Effector memory CD8-positive, alpha-beta T cell (primary cell): ENCODE data around the gene SRGAP3.

ENCODE experiments used
- ATAC-seq: fragments of 150-1000 bp; cut with Tn5 transposase; replicated peaks from 2 replicates; pipeline ENCODE4 v1.10.0; 2021; ENCODE audit warnings: mild to moderate bottlenecking, moderate library complexity
- DNase-seq, 3 experiments: peaks; one replicate each; pipeline ENCODE4 v3.0.0; 2021
- H3K27ac Mint-ChIP-seq, 2 donors: one replicate each; pipeline ENCODE4 v1.8.0; 2022; ENCODE audit warnings: mild to moderate bottlenecking in 2 of 2, mixed read lengths in 2 of 2, moderate library complexity in 2 of 2
- H3K27me3 Mint-ChIP-seq, 2 donors: one replicate each; pipeline ENCODE4 v1.8.0; 2022; ENCODE audit warnings: mixed read lengths in 2 of 2
- H3K36me3 Mint-ChIP-seq: one replicate; pipeline ENCODE4 v1.8.0; 2022; ENCODE audit warnings: mild to moderate bottlenecking, moderate library complexity, mixed read lengths; ENCODE audit not compliant: insufficient read depth
- H3K4me1 Mint-ChIP-seq, 2 donors: one replicate each; pipeline ENCODE4 v1.8.0; 2022; ENCODE audit warnings: low read depth in 2 of 2, mixed read lengths in 2 of 2
- H3K4me3 Mint-ChIP-seq, 2 donors: one replicate each; pipeline ENCODE4 v1.8.0; 2022; ENCODE audit warnings: mild to moderate bottlenecking in 2 of 2, mixed read lengths in 2 of 2, moderate library complexity in 2 of 2
- H3K9me3 Mint-ChIP-seq, 2 donors: one replicate each; pipeline ENCODE4 v1.8.0; 2022; ENCODE audit warnings: mixed read lengths in 2 of 2

Gene SRGAP3

GRCh38 chr3:9278085-9278484, 28.6 kb upstream of the SRGAP3 start:
- no peaks in the 10 kb centered on the region for H3K9me3 Mint-ChIP-seq
- H3K4me3 Mint-ChIP-seq: no peak overlapping the region
- DNase-seq (no peak), ATAC-seq (no peak)
- peaks cover 28 to 38% of the 10 kb centered on the region in 2 donors for H3K27me3 Mint-ChIP-seq
- no peaks in the 10 kb centered on the region for H3K4me1 Mint-ChIP-seq
- H3K36me3 Mint-ChIP-seq: no peaks in the 10 kb centered on the region
- H3K27ac Mint-ChIP-seq: no peak overlapping the region

GRCh38 chr3:9276761-9277370, 27.4 kb upstream of the SRGAP3 start:
- H3K9me3 Mint-ChIP-seq: no peaks in the 10 kb centered on the region
- no peak overlapping the region for H3K4me3 Mint-ChIP-seq
- H3K27ac Mint-ChIP-seq: no peak overlapping the region
- H3K36me3 Mint-ChIP-seq: no peaks in the 10 kb centered on the region
- ATAC-seq (no peak), DNase-seq (no peak)
- H3K4me1 Mint-ChIP-seq: no peaks in the 10 kb centered on the region
- peaks cover 30 to 50% of the 10 kb centered on the region in 2 donors for H3K27me3 Mint-ChIP-seq

- Mint-ChIP-seq H3K36me3 (no peaks in the 10 kb centered on the region), H3K4me3 (no peak overlapping the region), H3K27me3 (peaks cover 36 to 54% of the 10 kb centered on the region in 2 donors)
Measured at GRCh38 chr3:9271903-9272302, 22.5 kb upstream of the SRGAP3 start.

GRCh38 chr3:9270704-9271103, 21.3 kb upstream of the SRGAP3 start:
- Mint-ChIP-seq H3K9me3 (no peaks in the 10 kb centered on the region), H3K36me3 (peaks cover 2% of the 10 kb centered on the region), H3K4me1 (no peaks in the 10 kb centered on the region), H3K4me3 (no peak overlapping the region), H3K27me3 (peaks cover 25 to 54% of the 10 kb centered on the region in 2 donors), H3K27ac (no peak overlapping the region)
- DNase-seq (no peak), ATAC-seq (no peak)

More at GRCh38 chr3:9271903-9272302, 22.5 kb upstream of the SRGAP3 start:
- no peak for DNase-seq
- no peaks in the 10 kb centered on the region for H3K4me1 Mint-ChIP-seq
- H3K27ac Mint-ChIP-seq: no peak overlapping the region
- H3K9me3 Mint-ChIP-seq: no peaks in the 10 kb centered on the region
- no peak for ATAC-seq

GRCh38 chr3:9266716-9267115, 17.3 kb upstream of the SRGAP3 start:
- Mint-ChIP-seq H3K27ac (no peak overlapping the region), H3K36me3 (peaks cover 2% of the 10 kb centered on the region), H3K27me3 (peaks cover 5 to 17% of the 10 kb centered on the region in 2 donors), H3K4me3 (no peak overlapping the region), H3K4me1 (no peaks in the 10 kb centered on the region), H3K9me3 (no peaks in the 10 kb centered on the region)
- DNase-seq (no peak), ATAC-seq (no peak)

- ATAC-seq (no peak), DNase-seq (no peak)
- Mint-ChIP-seq H3K9me3 (no peaks in the 10 kb centered on the region), H3K27ac (no peak overlapping the region), H3K4me3 (no peak overlapping the region), H3K36me3 (no peaks in the 10 kb centered on the region), H3K4me1 (no peaks in the 10 kb centered on the region), H3K27me3 (peaks cover 17 to 23% of the 10 kb centered on the region in 2 donors)
Measured at GRCh38 chr3:9260305-9260704, 10.9 kb upstream of the SRGAP3 start.

GRCh38 chr3:9257092-9257491, 7.6 kb upstream of the SRGAP3 start:
- DNase-seq: no peak
- no peaks in the 10 kb centered on the region for H3K4me1 Mint-ChIP-seq
- no peaks in the 10 kb centered on the region for H3K9me3 Mint-ChIP-seq
- no peaks in the 10 kb centered on the region for H3K36me3 Mint-ChIP-seq
- no peak overlapping the region for H3K4me3 Mint-ChIP-seq
- H3K27ac Mint-ChIP-seq: no peak overlapping the region
- H3K27me3 Mint-ChIP-seq: peaks cover 37 to 43% of the 10 kb centered on the region in 2 donors
- ATAC-seq: no peak

- no peaks in the 10 kb centered on the region for H3K36me3 Mint-ChIP-seq
- no peaks in the 10 kb centered on the region for H3K9me3 Mint-ChIP-seq
- no peak overlapping the region for H3K27ac Mint-ChIP-seq
- DNase-seq (no peak), ATAC-seq (no peak)
- H3K4me3 Mint-ChIP-seq: no peak overlapping the region
- H3K4me1 Mint-ChIP-seq: no peaks in the 10 kb centered on the region
- H3K27me3 Mint-ChIP-seq: peaks cover 39 to 48% of the 10 kb centered on the region in 2 donors
Measured at GRCh38 chr3:9255976-9256375, 6.5 kb upstream of the SRGAP3 start.

- Mint-ChIP-seq H3K9me3 (no peaks in the 10 kb centered on the region), H3K27ac (no peak overlapping the region), H3K4me3 (no peak overlapping the region), H3K36me3 (no peaks in the 10 kb centered on the region), H3K27me3 (peaks cover 41 to 48% of the 10 kb centered on the region in 2 donors), H3K4me1 (peaks cover 1 to 2% of the 10 kb centered on the region in 2 donors)
- ATAC-seq: no peak
- no peak for DNase-seq
Measured at GRCh38 chr3:9254764-9255163, 5.3 kb upstream of the SRGAP3 start.

GRCh38 chr3:9253327-9253726, 3.9 kb upstream of the SRGAP3 start:
- no peak overlapping the region for H3K27ac Mint-ChIP-seq
- H3K36me3 Mint-ChIP-seq: peaks cover 4% of the 10 kb centered on the region
- no peaks in the 10 kb centered on the region for H3K9me3 Mint-ChIP-seq
- DNase-seq: no peak
- H3K4me1 Mint-ChIP-seq: peaks cover 12 to 16% of the 10 kb centered on the region in 2 donors
- ATAC-seq: no peak
- no peak overlapping the region for H3K4me3 Mint-ChIP-seq
- H3K27me3 Mint-ChIP-seq: peaks cover 33 to 38% of the 10 kb centered on the region in 2 donors

- peaks cover 15 to 16% of the 10 kb centered on the region in 2 donors for H3K4me1 Mint-ChIP-seq
- no peak overlapping the region for H3K4me3 Mint-ChIP-seq
- H3K27ac Mint-ChIP-seq: no peak overlapping the region
- no peaks in the 10 kb centered on the region for H3K9me3 Mint-ChIP-seq
- no peak for ATAC-seq
- H3K27me3 Mint-ChIP-seq: peaks cover 28 to 39% of the 10 kb centered on the region in 2 donors
- H3K36me3 Mint-ChIP-seq: peaks cover 4% of the 10 kb centered on the region
- no peak for DNase-seq
Measured at GRCh38 chr3:9251055-9251786, 1.8 kb upstream of the SRGAP3 start.

GRCh38 chr3:9250236-9250635, 790 bp upstream of the SRGAP3 start:
- H3K4me3 Mint-ChIP-seq: no peak overlapping the region

GRCh38 chr3:9248522-9249271, 749 bp downstream of the SRGAP3 start:
- Mint-ChIP-seq H3K27me3 (peaks cover 24 to 30% of the 10 kb centered on the region in 2 donors), H3K4me3 (peak overlapping the region; percentile 86 to 92), H3K36me3 (peaks cover 4% of the 10 kb centered on the region), H3K9me3 (no peaks in the 10 kb centered on the region), H3K27ac (peak overlapping the region; percentile 75 to 81), H3K4me1 (peaks cover 15 to 16% of the 10 kb centered on the region in 2 donors)
- DNase-seq (no peak), ATAC-seq (no peak)

More at GRCh38 chr3:9250236-9250635, 790 bp upstream of the SRGAP3 start:
- ATAC-seq (no peak), DNase-seq (no peak)
- Mint-ChIP-seq H3K27me3 (peaks cover 31 to 39% of the 10 kb centered on the region in 2 donors), H3K27ac (no peak overlapping the region), H3K4me1 (peaks cover 15 to 16% of the 10 kb centered on the region in 2 donors), H3K9me3 (no peaks in the 10 kb centered on the region), H3K36me3 (peaks cover 4% of the 10 kb centered on the region)
